Measurements from ENCODE around the gene KLHL26.
"Not testable (repeated sequence)": the region's sequence is repeated elsewhere in the genome, so short reads cannot be mapped to it uniquely, and the experiment has no call there.

Gene KLHL26

DNA sequence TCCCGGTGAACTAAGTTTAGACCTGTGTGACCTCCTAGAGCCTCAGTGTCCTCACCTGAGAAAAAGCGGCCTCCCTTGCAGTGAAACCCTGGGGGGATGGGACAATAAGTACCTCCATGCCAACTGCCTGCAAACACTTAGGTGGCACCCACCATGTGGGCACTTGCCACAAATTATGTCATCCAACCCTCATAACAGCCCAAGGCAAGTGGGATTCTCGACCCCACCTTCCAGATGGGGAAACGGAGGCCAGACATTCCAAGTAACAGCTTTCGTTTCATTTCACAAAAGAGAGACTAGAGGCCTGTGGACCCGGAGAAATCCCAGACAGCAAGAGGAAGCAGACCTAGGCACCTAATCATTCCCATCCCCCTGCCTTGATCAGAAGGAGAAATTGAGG, 41.4 kb upstream of the KLHL26 start:
- DNase-seq (ENCODE audit: low read depth) = no peak
- H3K4me3 ChIP-seq (ENCODE audit: low read depth, low read length) = no peak overlapping the region
- TF ChIP-seq CTCF (IDR thresholded peaks at IDR 0.05; ENCODE audit: low read depth, low read length, missing control alignments) = no peak

DNA sequence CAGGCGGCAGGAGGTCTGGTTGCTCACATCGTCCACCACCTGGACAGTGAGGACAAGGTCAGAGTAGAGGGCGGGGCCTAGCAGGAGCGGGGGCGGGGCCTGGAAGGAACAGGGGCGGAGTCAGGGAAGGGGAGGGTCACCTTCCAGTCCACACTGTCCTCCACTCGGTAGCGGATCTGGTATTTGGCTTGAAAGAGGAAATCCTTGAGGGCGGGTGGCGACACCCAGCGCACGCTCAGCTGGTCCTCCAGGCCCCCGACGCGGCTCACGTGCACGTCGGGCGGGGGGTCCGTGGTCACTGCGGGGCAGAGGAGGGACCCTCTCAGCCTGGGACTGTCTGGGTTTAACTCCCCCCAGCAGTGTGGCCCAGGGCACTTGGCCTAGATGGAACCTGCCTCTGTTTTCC, 40.1 kb upstream of the KLHL26 start:
- TF ChIP-seq CTCF (IDR thresholded peaks at IDR 0.05; ENCODE audit: low read depth, low read length, missing control alignments) = no peak
- no peak overlapping the region for H3K4me3 ChIP-seq (ENCODE audit: low read depth, low read length)
- DNase-seq (ENCODE audit: low read depth) = no peak

DNA sequence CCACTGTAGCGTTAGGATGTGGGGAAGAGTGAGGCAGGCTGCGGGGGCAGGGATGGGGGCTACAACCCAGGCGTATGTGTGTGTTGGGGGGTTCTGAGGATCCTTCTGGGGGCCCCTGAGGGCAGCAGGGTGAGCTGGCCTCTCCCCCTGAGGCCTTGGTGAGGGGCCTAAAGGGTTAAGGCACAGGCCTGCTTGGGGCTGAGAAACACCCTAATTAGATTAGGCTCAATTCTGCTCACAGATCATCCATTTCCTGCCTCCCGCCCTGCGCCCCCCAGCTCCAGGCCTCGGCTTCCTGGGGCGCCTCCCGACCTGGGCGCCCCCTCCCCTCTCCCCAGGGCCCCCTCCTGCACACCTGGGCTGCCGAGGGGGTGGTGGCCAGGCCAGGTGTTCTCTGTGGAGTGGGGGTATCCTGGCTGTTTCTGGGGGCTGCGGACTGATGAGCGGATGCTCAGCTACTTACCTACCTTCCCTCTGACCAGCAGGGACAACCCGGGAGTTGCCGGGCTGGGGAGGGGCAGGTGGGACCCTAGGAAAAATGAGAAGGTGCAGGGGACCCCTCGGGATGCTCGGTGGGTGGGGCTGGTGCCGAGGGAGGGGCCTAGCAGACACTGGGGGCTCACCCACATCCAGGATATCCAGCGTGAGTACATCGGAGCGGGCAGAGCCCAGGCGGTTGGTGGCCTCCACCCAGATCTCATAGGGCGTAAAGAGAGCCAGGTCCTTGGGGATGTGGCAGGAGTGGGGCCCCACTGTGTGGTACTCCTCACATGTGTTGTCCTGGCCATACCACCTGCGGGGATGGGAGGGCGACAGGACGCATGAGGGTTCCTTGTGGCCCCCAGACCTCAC, 38.8 kb upstream of the KLHL26 start:
- no peak for DNase-seq (ENCODE audit: low read depth)
- no peak overlapping the region for H3K4me3 ChIP-seq (ENCODE audit: low read depth, low read length)
- TF ChIP-seq CTCF (IDR thresholded peaks at IDR 0.05; ENCODE audit: low read depth, low read length, missing control alignments) = no peak

GRCh38 chr19:18599485-18599884, 37.3 kb upstream of the KLHL26 start:
- TF ChIP-seq CTCF (IDR thresholded peaks at IDR 0.05; ENCODE audit: low read depth, low read length, missing control alignments) = no peak
- no peak overlapping the region for H3K4me3 ChIP-seq (ENCODE audit: low read depth, low read length)
- DNase-seq (ENCODE audit: low read depth) = no peak

GRCh38 chr19:18600692-18601397, 36.0 kb upstream of the KLHL26 start:
- not testable (repeated sequence) for DNase-seq (ENCODE audit: low read depth)

DNA sequence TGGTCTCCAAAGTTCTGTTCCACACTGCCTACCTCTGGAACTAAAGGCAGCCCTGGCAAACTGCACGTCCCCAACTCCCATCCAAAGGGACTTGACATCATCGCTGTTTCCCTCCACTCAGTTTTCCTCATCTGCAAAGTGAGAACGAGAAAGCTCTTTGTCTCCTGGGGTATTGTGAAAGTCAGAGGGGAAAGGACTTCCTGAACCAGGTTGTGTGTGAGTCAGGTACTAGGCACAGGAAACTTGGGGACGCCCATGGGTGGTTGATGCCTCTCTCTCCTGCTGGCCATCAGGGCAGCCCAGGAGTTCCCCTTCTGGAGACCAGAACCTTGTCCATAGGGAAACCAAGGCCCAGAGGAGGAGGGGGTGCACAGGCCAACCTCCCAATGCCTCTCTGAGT, 35.0 kb upstream of the KLHL26 start:
- no peak for DNase-seq (ENCODE audit: low read depth)
- no peak overlapping the region for H3K4me3 ChIP-seq (ENCODE audit: low read depth, low read length)
- no peak for TF ChIP-seq CTCF (IDR thresholded peaks at IDR 0.05; ENCODE audit: low read depth, low read length, missing control alignments)

More at GRCh38 chr19:18600692-18601397, 36.0 kb upstream of the KLHL26 start:
- H3K4me3 ChIP-seq (ENCODE audit: low read depth, low read length) = not testable (repeated sequence)

GRCh38 chr19:18603255-18603957, 33.4 kb upstream of the KLHL26 start:
- H3K4me3 ChIP-seq (ENCODE audit: low read depth, low read length) = no peak overlapping the region
- peak; percentile 30 for TF ChIP-seq CTCF (IDR thresholded peaks at IDR 0.05; ENCODE audit: low read depth, low read length, missing control alignments)
- no peak for DNase-seq (ENCODE audit: low read depth)

Data from GM12864 (cell line).